CD4-positive, alpha-beta memory T cell (primary cell): ENCODE measurements around the gene PRDM16. TPM values are rescaled to one million over a fixed set of nuclear protein-coding genes. Genes with fewer than 3 reads are reported as not detected.

ENCODE experiments used
- CTCF ChIA-PET: fragments of 350-600 bp; sonication (Branson Sonifier 250); formaldehyde crosslinking; loops from one replicate; lab custom pipeline; 2021; ENCODE audit warnings: inconsistent platforms; ENCODE audit not compliant: partially characterized antibody; lab: Charles Lee
- POLR2A ChIA-PET: fragments of 350-600 bp; sonication (Branson Sonifier 250); formaldehyde crosslinking; loops from one replicate; lab custom pipeline; 2021; ENCODE audit not compliant: partially characterized antibody; lab: Charles Lee
- DNase-seq, 5 donors: peaks; one replicate each; pipeline versions ENCODE4 v3.0.0 to v3.0.0-alpha.2; 2020 to 2022; ENCODE audit warnings: mixed read lengths in 1 of 5
- H3K27ac ChIP-seq: one replicate; pipeline ENCODE4 v1.7.0; 2013; ENCODE audit warnings: low read depth, low read length
- H3K27me3 ChIP-seq: 2 replicates; pipeline ENCODE4 v1.7.0; 2013; ENCODE audit warnings: mild to moderate bottlenecking, low read length, moderate library complexity; ENCODE audit not compliant: insufficient read depth
- H3K36me3 ChIP-seq: 2 replicates; pipeline ENCODE4 v1.7.0; 2013; ENCODE audit warnings: mild to moderate bottlenecking, low read length, moderate library complexity; ENCODE audit not compliant: insufficient read depth
- H3K4me1 ChIP-seq: 2 replicates; pipeline ENCODE4 v1.7.0; 2013; ENCODE audit warnings: mild to moderate bottlenecking, low read length, moderate library complexity; ENCODE audit not compliant: insufficient read depth
- H3K4me3 ChIP-seq, 2 donors: one replicate each; pipeline ENCODE4 v1.7.0; 2013; ENCODE audit warnings: low read length in 2 of 2, mild to moderate bottlenecking in 1 of 2
- H3K9me3 ChIP-seq, 2 donors: one replicate each; pipeline ENCODE4 v1.7.0; 2013; ENCODE audit warnings: low read length in 2 of 2, control low read depth in 1 of 2; ENCODE audit not compliant: control insufficient read depth in 1 of 2
- H3K27ac Mint-ChIP-seq, 7 donors: one replicate each; pipeline ENCODE4 v1.8.0; 2020 to 2021; ENCODE audit warnings: mixed read lengths in 7 of 7, mild to moderate bottlenecking in 6 of 7, inconsistent platforms in 3 of 7, moderate library complexity in 3 of 7
- H3K27me3 Mint-ChIP-seq, 2 donors: one replicate each; pipeline ENCODE4 v1.8.0; 2020 to 2021; ENCODE audit warnings: mixed read lengths in 2 of 2
- H3K36me3 Mint-ChIP-seq, 2 donors: one replicate each; pipeline ENCODE4 v1.8.0; 2020 to 2021; ENCODE audit warnings: mixed read lengths in 2 of 2, inconsistent platforms in 1 of 2, mild to moderate bottlenecking in 1 of 2
- H3K4me1 Mint-ChIP-seq, 4 donors: one replicate each; pipeline ENCODE4 v1.8.0; 2020 to 2021; ENCODE audit warnings: mixed read lengths in 4 of 4, mild to moderate bottlenecking in 1 of 4
- H3K4me3 Mint-ChIP-seq, 8 donors: one replicate each; pipeline ENCODE4 v1.8.0; 2020 to 2021; ENCODE audit warnings: mixed read lengths in 8 of 8, mild to moderate bottlenecking in 7 of 8, moderate library complexity in 6 of 8, inconsistent platforms in 3 of 8
- H3K9me3 Mint-ChIP-seq, 8 donors: one replicate each; pipeline ENCODE4 v1.8.0; 2020 to 2021; ENCODE audit warnings: mixed read lengths in 8 of 8, mild to moderate bottlenecking in 5 of 8, inconsistent platforms in 3 of 8, moderate library complexity in 1 of 8
- intact Hi-C: fragments of 100-400 bp; cut with micrococcal nuclease; formaldehyde crosslinking; loops from one replicate; pipeline ENCODE4 v1.15.1; 2023
- polyA plus RNA-seq, 2 donors: library from polyadenylated mRNA; unstranded; fragments of 300-500 nt; fragmentation: Illumina TruSeq; gene quantifications; one replicate each; pipeline ENCODE4 v1.2.3, GENCODE V29; 2021
- total RNA-seq, 2 experiments: library from RNA; stranded (reverse); gene quantifications; one replicate each; pipeline ENCODE4 v1.2.3, GENCODE V29; 2021

The PRDM16 gene
- total and polyA plus RNA-seq, 4 experiments from 2014 or later, result not detected

DNA sequence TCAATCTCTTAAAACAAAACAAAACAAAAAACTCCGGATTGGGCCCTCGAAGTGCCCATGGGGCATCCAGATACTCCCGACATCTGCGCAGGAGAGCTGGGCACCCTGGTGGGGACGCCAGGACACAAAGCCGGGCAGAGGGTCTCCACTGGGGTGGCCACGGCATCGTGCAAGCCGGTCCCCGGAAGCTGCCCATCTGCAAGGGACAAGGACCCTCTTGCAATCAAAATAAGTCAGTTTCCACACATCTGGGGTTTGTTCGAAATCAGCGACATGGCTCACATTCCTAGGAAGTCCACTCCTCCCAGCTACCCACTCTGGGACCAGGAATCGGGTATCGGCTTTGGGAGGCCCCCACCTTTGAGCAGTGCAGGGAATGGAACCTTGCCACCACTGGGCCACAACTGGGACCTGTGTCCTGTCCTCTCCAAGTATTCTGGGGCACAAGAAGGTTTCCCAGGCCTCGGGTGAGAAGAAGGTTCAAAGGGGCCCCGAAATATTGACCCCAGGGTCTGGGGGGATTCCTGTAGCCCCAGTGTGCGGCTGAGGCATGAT, 4.6 kb upstream of the PRDM16 start:
- H3K4me3 Mint-ChIP-seq, result no peak overlapping the region
- H3K27ac Mint-ChIP-seq, result no peak overlapping the region
- ChIA-PET POLR2A (no interaction called here), CTCF (no interaction called here)
- DNase-seq, result no peak
- H3K36me3 Mint-ChIP-seq, result no peaks in the 10 kb centered on the region
- no peak overlapping the region for H3K27ac ChIP-seq
- H3K4me3 ChIP-seq, result no peak overlapping the region
- H3K36me3 ChIP-seq, result no peaks in the 10 kb centered on the region
- H3K4me1 ChIP-seq, result no peaks in the 10 kb centered on the region
- H3K9me3 Mint-ChIP-seq, result no peaks in the 10 kb centered on the region
- no peaks in the 10 kb centered on the region for H3K27me3 ChIP-seq
- intact Hi-C loops, result no loop called here
- no peaks in the 10 kb centered on the region for H3K9me3 ChIP-seq
- peaks cover 0 to 4% (median 2%) of the 10 kb centered on the region in 4 donors for H3K4me1 Mint-ChIP-seq
- peaks cover 5 to 8% of the 10 kb centered on the region in 2 donors for H3K27me3 Mint-ChIP-seq

GRCh38 chr1:3064901-3065300, 4.1 kb upstream of the PRDM16 start:
- POLR2A ChIA-PET, result no interaction called here
- Mint-ChIP-seq H3K27ac (no peak overlapping the region), H3K27me3 (peaks cover 5 to 8% of the 10 kb centered on the region in 2 donors), H3K36me3 (no peaks in the 10 kb centered on the region), H3K4me1 (peaks cover 0 to 4% (median 2%) of the 10 kb centered on the region in 4 donors), H3K9me3 (no peaks in the 10 kb centered on the region), H3K4me3 (no peak overlapping the region)
- Histone ChIP-seq H3K36me3 (no peaks in the 10 kb centered on the region), H3K27me3 (no peaks in the 10 kb centered on the region), H3K4me1 (no peaks in the 10 kb centered on the region), H3K4me3 (no peak overlapping the region), H3K9me3 (no peaks in the 10 kb centered on the region), H3K27ac (no peak overlapping the region)
- intact Hi-C loops, result no loop called here
- CTCF ChIA-PET, result no interaction called here
- DNase-seq, result no peak

- no peaks in the 10 kb centered on the region for H3K9me3 ChIP-seq
- H3K4me3 ChIP-seq, result no peak overlapping the region
- H3K4me3 Mint-ChIP-seq, result no peak overlapping the region
- ChIA-PET CTCF (no interaction called here), POLR2A (no interaction called here)
- intact Hi-C loops, result no loop called here
- no peaks in the 10 kb centered on the region for H3K9me3 Mint-ChIP-seq
- H3K27ac ChIP-seq, result no peak overlapping the region
- no peak for DNase-seq
- H3K4me1 ChIP-seq, result no peaks in the 10 kb centered on the region
- no peaks in the 10 kb centered on the region for H3K27me3 ChIP-seq
- H3K36me3 ChIP-seq, result no peaks in the 10 kb centered on the region
- H3K27me3 Mint-ChIP-seq, result peaks cover 5 to 8% of the 10 kb centered on the region in 2 donors
- no peaks in the 10 kb centered on the region for H3K36me3 Mint-ChIP-seq
- H3K27ac Mint-ChIP-seq, result no peak overlapping the region
- peaks cover 0 to 4% (median 2%) of the 10 kb centered on the region in 4 donors for H3K4me1 Mint-ChIP-seq
Measured at GRCh38 chr1:3065396-3065795, 3.6 kb upstream of the PRDM16 start.

GRCh38 chr1:3065797-3066196, 3.2 kb upstream of the PRDM16 start:
- H3K4me1 ChIP-seq, result no peaks in the 10 kb centered on the region
- H3K36me3 Mint-ChIP-seq, result no peaks in the 10 kb centered on the region
- H3K9me3 ChIP-seq, result no peaks in the 10 kb centered on the region
- H3K27ac Mint-ChIP-seq, result no peak overlapping the region
- ChIA-PET POLR2A (no interaction called here), CTCF (no interaction called here)
- no peak overlapping the region for H3K4me3 ChIP-seq
- peaks cover 0 to 4% (median 2%) of the 10 kb centered on the region in 4 donors for H3K4me1 Mint-ChIP-seq
- no peaks in the 10 kb centered on the region for H3K36me3 ChIP-seq
- no peaks in the 10 kb centered on the region for H3K27me3 ChIP-seq
- H3K9me3 Mint-ChIP-seq, result no peaks in the 10 kb centered on the region
- peaks cover 5 to 8% of the 10 kb centered on the region in 2 donors for H3K27me3 Mint-ChIP-seq
- intact Hi-C loops, result no loop called here
- DNase-seq, result no peak
- H3K4me3 Mint-ChIP-seq, result no peak overlapping the region
- H3K27ac ChIP-seq, result no peak overlapping the region

DNA sequence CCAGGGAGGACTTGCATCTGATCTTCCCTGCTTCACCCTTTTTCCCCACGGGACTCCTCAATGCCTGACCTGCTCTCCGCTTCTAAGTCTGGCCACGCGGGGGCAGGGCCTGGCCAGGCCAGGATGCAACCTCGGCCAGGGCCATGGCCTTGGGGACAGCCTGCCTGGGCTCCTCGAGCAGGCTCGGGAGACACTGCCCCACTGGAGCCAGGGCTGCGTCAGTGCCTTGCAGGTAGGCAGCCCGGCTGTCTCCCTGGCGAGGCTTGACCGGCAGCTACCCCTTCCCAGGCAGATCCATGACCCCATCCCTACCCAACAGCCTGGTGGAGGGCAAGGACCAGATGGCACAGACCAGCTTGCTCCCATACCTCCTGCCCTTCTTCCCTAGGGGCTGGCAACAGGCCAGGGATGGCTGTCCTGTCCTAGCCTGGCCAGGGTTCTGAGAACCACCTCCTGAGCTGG, 2.7 kb upstream of the PRDM16 start:
- intact Hi-C loops, result no loop called here
- H3K4me3 ChIP-seq, result no peak overlapping the region
- POLR2A ChIA-PET, result no interaction called here
- no peak overlapping the region for H3K27ac Mint-ChIP-seq
- H3K36me3 ChIP-seq, result no peaks in the 10 kb centered on the region
- H3K9me3 ChIP-seq, result no peaks in the 10 kb centered on the region
- no peak overlapping the region for H3K4me3 Mint-ChIP-seq
- no peaks in the 10 kb centered on the region for H3K9me3 Mint-ChIP-seq
- H3K36me3 Mint-ChIP-seq, result no peaks in the 10 kb centered on the region
- no peak for DNase-seq
- H3K4me1 ChIP-seq, result no peaks in the 10 kb centered on the region
- CTCF ChIA-PET, result no interaction called here
- H3K27me3 Mint-ChIP-seq, result peaks cover 5 to 9% of the 10 kb centered on the region in 2 donors
- no peak overlapping the region for H3K27ac ChIP-seq
- H3K4me1 Mint-ChIP-seq, result peaks cover 0 to 4% (median 2%) of the 10 kb centered on the region in 4 donors
- H3K27me3 ChIP-seq, result no peaks in the 10 kb centered on the region

GRCh38 chr1:3066826-3067225, 2.2 kb upstream of the PRDM16 start:
- Mint-ChIP-seq H3K27ac (no peak overlapping the region), H3K9me3 (no peaks in the 10 kb centered on the region), H3K4me1 (peaks cover 0 to 4% (median 2%) of the 10 kb centered on the region in 4 donors), H3K4me3 (no peak overlapping the region), H3K27me3 (peaks cover 5 to 12% of the 10 kb centered on the region in 2 donors), H3K36me3 (no peaks in the 10 kb centered on the region)
- H3K27ac ChIP-seq, result no peak overlapping the region
- no peak overlapping the region for H3K4me3 ChIP-seq
- intact Hi-C loops, result no loop called here
- CTCF ChIA-PET, result no interaction called here
- no peaks in the 10 kb centered on the region for H3K27me3 ChIP-seq
- POLR2A ChIA-PET, result no interaction called here
- H3K4me1 ChIP-seq, result no peaks in the 10 kb centered on the region
- no peak for DNase-seq
- no peaks in the 10 kb centered on the region for H3K36me3 ChIP-seq
- H3K9me3 ChIP-seq, result no peaks in the 10 kb centered on the region

DNA sequence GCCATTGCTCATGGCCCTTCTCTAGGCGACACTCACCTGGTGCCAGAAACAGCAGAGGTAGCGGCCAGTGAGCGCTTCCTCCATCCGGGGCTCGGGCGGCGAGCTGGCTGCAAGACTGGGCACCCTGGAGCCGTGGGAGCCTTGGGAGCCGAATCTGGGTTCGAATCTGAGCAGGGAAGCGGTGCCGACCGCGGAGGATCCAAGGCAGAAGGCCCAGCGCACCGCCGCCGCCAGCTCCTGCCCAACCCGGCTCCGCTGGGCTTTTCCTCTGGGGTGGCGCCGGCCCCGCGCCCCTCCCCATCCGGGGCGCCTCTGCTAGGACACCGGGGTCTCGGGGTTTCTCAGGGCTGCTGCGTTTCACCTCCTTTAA, 1.7 kb upstream of the PRDM16 start:
- H3K4me3 Mint-ChIP-seq, result peak overlapping the region in 1 of 8 donors; percentile 41
- no peaks in the 10 kb centered on the region for H3K9me3 ChIP-seq
- CTCF ChIA-PET, result no interaction called here
- peaks cover 0 to 4% (median 2%) of the 10 kb centered on the region in 4 donors for H3K4me1 Mint-ChIP-seq
- H3K27ac Mint-ChIP-seq, result no peak overlapping the region
- H3K4me1 ChIP-seq, result no peaks in the 10 kb centered on the region
- no peaks in the 10 kb centered on the region for H3K27me3 ChIP-seq
- no peak overlapping the region for H3K27ac ChIP-seq
- intact Hi-C loops, result no loop called here
- H3K9me3 Mint-ChIP-seq, result no peaks in the 10 kb centered on the region
- DNase-seq, result no peak
- peaks cover 8 to 15% of the 10 kb centered on the region in 2 donors for H3K27me3 Mint-ChIP-seq
- H3K4me3 ChIP-seq, result no peak overlapping the region
- no peaks in the 10 kb centered on the region for H3K36me3 Mint-ChIP-seq
- POLR2A ChIA-PET, result no interaction called here
- no peaks in the 10 kb centered on the region for H3K36me3 ChIP-seq
